Measurements from ENCODE around the gene SLCO2A1.

GRCh38 chr3:134072881-134073582, 43.3 kb upstream of the SLCO2A1 start:
- TF ChIP-seq ZNF792 (tag by site-specific recombination; IDR thresholded peaks at IDR 0.05) (no peak), ZBTB11 (tag by site-specific recombination; conservative IDR thresholded peaks at IDR 0.05; ENCODE audit: low read depth) (no peak), HOXA7 (CRISPR knock-in tag; IDR thresholded peaks at IDR 0.05; ENCODE audit: borderline replicate concordance) (no peak), CTCF (tag by site-specific recombination; IDR thresholded peaks at IDR 0.05) (no peak), YY1 (tag by site-specific recombination; IDR thresholded peaks at IDR 0.05) (no peak), ZNF18 (tag by site-specific recombination; IDR thresholded peaks at IDR 0.05) (no peak), ZNF837 (tag by site-specific recombination; IDR thresholded peaks at IDR 0.05) (no peak)
